HG03521 (cell line): Measurements from ENCODE around the gene FAM161A.
"Not testable (repeated sequence)": the region's sequence is repeated elsewhere in the genome, so short reads cannot be mapped to it uniquely, and the experiment has no call there.

Experiments used
- ATAC-seq: cut with Tn5 transposase; IDR thresholded peaks from one replicate; pipeline ENCODE4 v1.9.1; 2021; ENCODE audit warnings: mild to moderate bottlenecking, moderate library complexity; ENCODE audit not compliant: unreplicated experiment

Gene FAM161A

DNA sequence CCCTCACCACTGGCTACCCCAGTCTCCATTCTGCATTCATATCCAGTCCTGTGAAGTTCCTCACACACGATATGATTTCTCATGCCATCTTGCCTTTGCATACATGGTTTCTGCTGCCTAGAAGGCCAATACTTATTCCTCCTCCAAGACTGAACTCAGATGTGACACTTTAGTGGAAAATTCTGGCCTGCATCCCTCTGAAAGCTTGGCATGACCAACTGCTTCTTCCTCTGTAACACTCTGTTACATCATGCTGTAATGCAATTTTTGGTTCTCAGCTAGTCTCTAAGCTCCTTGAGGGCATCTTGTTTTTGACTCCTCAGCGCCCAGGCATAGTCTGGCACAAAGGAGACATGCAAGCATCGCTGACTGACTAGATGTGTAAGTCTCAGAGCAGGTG lies 12.6 kb downstream of the FAM161A start:
- ATAC-seq: no peak

GRCh38 chr2:61834893-61835292 lies 19.0 kb downstream of the FAM161A start:
- ATAC-seq: no peak

DNA sequence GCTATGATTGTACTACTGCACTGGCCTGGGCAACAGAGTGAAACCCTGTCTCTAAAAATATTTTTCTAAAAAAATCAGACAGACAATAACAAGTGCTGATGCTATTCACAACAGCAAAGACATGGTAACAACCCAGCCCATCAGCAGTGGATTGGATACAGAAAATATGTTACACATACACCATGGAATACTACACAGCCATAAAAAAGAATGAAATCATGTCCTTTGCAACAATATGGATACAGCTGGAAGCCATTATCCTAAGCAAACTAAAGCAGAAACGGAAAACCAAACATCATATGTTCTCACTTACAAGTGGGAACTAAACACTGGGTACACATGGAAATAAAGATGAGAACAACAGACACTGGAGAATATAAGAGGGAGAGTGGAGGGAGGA lies 19.9 kb downstream of the FAM161A start:
- ATAC-seq: no peak

GRCh38 chr2:61832183-61832841 lies 21.5 kb downstream of the FAM161A start:
- no peak for ATAC-seq

GRCh38 chr2:61822255-61822654 lies 31.6 kb downstream of the FAM161A start:
- ATAC-seq: no peak

- no peak for ATAC-seq
Measured at GRCh38 chr2:61816480-61817355, 37.1 kb downstream of the FAM161A start.

DNA sequence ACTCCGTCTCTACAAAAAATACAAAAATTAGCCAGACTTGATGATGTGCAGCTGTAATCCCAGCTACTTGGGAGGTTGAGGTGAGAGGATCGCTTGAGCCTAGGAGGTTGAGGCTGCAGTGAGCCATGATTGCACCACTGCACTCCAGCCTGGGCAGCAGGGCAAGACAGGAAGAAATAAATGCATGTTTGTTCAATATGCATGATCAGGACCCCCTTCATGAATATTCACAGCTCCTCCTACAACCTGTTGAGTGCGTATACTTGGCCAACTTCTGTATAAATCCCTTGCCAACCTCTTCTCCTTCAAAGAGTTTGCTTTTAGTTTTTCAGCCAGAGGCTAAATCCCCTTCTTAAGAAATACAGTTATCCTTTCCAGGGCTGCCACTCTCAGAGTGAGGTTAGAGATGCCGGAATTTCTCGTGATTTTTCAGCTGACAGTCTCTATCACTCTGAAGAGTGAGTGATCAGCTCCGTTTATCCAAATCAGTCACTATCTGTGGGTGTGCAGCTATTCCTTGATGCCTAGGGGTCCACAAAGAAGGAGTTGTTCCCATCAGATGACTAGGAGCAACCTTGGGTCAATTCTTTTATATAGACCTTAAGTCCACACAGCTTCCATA lies 39.2 kb downstream of the FAM161A start:
- no peak for ATAC-seq

DNA sequence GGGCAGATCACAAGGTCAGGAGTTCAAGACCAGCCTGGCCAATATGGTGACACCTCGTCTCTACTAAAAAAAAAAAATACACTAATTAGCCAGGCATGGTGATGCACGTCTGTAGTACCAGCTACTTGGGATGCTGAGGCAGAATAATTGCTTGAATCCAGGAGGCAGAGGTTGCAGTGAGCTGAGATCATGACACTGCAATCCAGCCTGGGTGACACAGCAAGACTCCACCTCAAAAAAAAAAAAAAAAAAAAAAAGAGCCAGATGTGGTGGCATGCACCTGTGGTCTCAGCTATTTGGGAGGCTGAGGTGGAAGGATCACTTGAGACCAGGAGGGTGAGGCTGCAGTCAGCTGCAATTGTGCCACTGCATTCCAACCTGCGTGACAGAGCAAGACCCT lies 40.5 kb downstream of the FAM161A start:
- not testable (repeated sequence) for ATAC-seq

GRCh38 chr2:61811821-61812220 lies 42.0 kb downstream of the FAM161A start:
- no peak for ATAC-seq

GRCh38 chr2:61810203-61810602 lies 43.7 kb downstream of the FAM161A start:
- ATAC-seq: not testable (repeated sequence)

DNA sequence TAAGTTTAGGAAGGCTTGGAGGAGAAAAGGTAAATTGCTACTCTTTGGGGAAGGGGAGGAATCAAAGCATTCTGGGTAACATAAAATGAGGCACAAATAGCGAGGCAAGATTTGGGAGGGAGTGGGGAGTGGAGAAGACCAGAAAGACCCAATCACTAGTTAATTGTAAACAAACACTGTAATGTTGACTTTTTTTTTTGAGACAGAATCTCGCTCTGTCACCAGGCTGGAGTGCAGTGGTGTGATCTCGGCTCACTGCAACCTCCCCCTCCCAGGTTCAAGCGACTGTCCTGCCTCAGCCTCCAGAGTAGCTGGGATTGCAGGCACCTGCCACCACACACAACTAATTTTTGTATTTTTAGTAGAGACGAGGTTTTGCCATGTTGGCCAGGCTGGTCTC lies 45.2 kb downstream of the FAM161A start:
- not testable (repeated sequence) for ATAC-seq

DNA sequence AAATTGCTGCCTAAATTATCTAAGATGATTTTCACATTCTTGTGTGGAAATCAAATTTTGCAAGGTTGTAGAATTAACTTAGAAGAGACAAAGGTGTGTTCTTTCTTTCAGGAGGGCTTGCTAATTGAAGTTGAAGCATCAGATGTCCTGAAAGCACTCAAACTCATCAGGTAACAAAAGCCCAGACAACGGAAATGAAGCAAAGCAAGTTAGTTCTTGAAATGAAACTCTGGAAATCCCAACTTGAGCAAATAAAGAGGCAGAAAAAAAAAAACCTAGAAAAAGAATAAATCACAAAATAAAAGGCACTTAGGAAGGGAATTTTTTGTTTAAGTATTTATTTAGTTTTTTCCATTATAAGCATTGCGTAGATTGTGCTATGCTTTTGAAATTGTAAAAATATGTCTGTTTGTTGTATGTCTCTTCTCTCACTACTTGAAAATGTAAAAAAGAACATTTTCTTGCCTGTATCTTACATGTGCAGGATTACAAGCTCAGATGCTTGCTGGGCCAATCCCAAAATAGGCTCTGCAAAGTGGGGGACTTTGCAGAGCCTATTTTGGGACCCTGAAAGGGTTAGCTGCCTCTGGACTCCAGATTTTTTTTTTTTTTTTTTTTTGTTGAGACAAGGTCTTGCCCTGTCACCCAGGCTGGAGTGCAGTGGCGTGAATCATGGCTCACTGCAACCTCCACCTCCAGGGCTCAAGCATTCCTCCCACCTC lies 46.7 kb downstream of the FAM161A start:
- no peak for ATAC-seq

- ATAC-seq: no peak
Measured at GRCh38 chr2:61802548-61802947, 51.3 kb downstream of the FAM161A start.

- ATAC-seq: no peak
Measured at GRCh38 chr2:61799099-61799498, 54.8 kb downstream of the FAM161A start.

GRCh38 chr2:61797446-61797845 lies 56.4 kb downstream of the FAM161A start:
- ATAC-seq: not testable (repeated sequence)

DNA sequence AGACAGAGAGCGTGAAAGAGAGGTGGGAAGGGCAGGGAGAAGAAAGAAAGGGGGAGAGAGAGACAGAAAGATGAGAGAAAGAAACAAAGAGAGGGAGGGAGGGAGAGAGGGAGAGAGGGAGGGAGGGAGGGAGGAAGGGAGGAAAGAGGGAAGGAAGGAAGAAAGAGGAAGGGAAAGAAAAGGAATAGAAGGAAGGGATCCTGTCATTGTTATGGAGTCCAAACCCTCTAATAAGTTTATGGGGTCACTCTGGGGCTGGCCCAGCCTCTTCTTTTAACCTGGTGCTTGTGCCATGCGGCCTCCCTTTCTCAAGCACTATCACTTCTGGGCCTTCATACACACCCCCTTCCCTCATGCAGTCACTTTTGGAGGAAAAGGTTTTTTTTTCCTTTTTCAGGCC lies 58.5 kb downstream of the FAM161A start:
- no peak for ATAC-seq

DNA sequence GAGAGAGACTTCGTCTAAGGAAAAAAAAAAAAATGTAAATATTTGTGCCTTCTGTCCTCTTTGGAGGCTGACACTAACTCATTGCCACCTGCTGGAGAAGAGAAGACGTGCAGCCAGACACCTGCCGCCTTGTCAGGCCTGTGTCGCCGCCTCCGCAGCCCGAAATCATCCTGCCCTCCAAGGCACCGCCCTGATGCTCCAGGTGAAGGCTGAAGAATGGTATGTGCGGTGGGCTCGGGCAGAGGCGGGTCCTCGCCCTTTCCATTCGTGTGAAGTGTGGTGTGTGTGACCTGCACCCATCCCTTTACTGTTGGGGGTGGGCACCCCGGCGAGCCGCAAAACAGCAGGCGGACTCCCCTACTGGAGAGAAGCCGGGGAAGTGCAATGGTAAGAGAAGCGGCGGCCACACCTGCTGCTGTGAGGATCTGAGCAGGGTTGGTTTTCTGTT lies 60.4 kb downstream of the FAM161A start:
- peak; percentile 74 for ATAC-seq

- no peak for ATAC-seq
Measured at GRCh38 chr2:61792355-61792890, 61.4 kb downstream of the FAM161A start.

DNA sequence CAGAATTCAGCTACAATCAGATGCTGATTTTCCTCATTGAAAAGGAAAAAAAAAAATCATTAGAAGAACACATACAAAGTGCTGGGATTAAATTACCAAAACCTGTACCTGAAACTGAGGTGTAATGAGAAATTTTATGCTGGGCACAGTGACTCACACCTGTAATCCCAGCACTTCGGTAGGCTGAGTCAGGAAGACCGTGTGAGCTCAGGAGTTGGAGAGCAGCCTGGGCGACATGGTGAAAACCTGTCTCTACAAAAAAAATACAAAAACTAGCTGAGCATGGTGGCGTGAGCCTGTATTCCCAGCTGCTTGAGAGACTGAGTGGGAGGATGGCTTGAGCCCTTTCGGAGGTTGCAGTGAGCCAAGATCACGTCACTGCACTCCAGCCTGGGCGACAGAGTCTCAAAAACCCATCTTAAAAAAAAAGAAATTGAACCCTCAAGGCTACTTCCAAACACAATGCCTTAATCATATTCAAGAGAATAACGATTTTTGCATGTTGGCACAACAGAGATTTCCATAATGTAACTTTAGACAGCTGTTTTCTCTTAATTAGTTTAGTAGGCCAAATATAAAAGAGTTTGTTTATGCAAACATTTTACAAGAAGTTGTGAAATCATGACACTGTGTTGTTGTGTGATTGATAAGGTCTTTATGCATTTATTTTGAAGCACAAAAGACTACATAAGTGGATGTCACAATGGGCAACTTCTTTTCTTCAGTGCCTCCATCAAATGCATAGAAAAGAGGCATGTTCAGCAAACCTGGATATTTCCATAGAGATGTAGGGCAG lies 63.9 kb downstream of the FAM161A start:
- no peak for ATAC-seq

GRCh38 chr2:61787941-61788563 lies 65.8 kb downstream of the FAM161A start:
- ATAC-seq: no peak
